ENCODE measurements around the gene ANKRD44.

Gene ANKRD44

DNA sequence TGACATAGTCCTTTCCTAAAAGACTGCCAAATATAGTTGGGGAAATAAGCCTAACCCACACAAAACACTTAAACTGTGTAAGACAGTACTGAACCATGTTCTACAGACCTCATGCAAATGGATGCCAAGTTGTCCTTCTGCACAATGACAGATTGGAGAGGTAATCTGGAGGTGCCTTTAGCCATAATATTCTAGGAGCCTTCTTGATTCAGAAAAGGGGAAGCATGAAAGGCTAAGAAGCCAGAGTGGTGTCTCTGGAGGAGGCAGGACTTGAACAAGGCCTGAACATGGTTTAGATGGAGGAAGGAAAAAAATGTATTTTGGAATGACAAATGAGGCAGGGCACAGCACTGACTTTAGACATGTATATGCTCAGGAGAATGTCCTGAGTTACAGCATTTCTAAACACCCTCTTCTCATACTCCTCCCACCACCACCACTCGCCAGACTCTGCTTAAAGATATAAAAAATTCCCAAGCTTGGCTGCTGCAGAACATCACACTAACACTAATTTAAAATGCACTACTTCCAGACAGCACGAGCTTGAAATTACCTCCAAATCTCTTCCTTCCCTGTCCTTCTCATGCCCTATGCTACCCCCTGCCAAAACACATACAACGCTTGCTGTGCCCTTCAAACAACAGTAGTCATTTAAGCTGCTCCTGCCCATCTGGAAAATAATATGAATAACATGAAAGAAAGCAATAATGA is 110.4 kb downstream of the ANKRD44 start:
- no peak for TF ChIP-seq FOXP2 (optimal IDR thresholded peaks at IDR 0.05; ENCODE audit: borderline replicate concordance, extremely low read depth, extremely low read length, insufficient read depth)
- TF ChIP-seq, protein P1, sequence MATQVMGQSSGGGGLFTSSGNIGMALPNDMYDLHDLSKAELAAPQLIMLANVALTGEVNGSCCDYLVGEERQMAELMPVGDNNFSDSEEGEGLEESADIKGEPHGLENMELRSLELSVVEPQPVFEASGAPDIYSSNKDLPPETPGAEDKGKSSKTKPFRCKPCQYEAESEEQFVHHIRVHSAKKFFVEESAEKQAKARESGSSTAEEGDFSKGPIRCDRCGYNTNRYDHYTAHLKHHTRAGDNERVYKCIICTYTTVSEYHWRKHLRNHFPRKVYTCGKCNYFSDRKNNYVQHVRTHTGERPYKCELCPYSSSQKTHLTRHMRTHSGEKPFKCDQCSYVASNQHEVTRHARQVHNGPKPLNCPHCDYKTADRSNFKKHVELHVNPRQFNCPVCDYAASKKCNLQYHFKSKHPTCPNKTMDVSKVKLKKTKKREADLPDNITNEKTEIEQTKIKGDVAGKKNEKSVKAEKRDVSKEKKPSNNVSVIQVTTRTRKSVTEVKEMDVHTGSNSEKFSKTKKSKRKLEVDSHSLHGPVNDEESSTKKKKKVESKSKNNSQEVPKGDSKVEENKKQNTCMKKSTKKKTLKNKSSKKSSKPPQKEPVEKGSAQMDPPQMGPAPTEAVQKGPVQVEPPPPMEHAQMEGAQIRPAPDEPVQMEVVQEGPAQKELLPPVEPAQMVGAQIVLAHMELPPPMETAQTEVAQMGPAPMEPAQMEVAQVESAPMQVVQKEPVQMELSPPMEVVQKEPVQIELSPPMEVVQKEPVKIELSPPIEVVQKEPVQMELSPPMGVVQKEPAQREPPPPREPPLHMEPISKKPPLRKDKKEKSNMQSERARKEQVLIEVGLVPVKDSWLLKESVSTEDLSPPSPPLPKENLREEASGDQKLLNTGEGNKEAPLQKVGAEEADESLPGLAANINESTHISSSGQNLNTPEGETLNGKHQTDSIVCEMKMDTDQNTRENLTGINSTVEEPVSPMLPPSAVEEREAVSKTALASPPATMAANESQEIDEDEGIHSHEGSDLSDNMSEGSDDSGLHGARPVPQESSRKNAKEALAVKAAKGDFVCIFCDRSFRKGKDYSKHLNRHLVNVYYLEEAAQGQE (IDR thresholded peaks at IDR 0.05; ENCODE audit: insufficient read depth in 1 of 2, low read depth in 2 of 2, low read length in 2 of 2) = no peak
- TF ChIP-seq SIN3A (IDR thresholded peaks at IDR 0.05; ENCODE audit: borderline replicate concordance, insufficient read depth, low read length) = no peak
- no peak for TF ChIP-seq POLR2AphosphoS5 (IDR thresholded peaks at IDR 0.05; ENCODE audit: low read depth, low read length)
- TF ChIP-seq TAF1 (IDR thresholded peaks at IDR 0.05; ENCODE audit: borderline replicate concordance, insufficient read depth, low read length) = no peak

DNA sequence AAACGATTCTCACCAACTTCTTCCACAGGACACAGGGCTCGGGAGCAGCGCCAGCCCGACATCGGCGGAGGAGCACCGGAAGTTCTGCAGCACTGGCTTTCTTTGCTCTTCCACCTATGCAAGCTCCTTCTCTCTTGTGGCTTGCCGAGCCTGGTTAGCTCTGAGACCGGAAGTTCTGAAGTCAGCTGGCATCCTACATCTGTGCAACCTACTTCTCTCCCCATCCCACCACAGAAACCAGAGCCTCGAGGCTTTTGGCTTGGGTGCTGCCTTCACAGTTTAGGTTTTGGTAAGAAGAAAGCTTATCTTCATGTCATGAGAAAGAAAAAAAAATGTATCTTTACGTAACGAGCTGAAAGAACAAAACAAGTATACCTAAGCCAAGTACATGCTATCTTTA is 111.7 kb downstream of the ANKRD44 start:
- TF ChIP-seq FOXP2 (optimal IDR thresholded peaks at IDR 0.05; ENCODE audit: borderline replicate concordance, extremely low read depth, extremely low read length, insufficient read depth) (no peak), TAF1 (IDR thresholded peaks at IDR 0.05; ENCODE audit: borderline replicate concordance, insufficient read depth, low read length) (no peak), SIN3A (IDR thresholded peaks at IDR 0.05; ENCODE audit: borderline replicate concordance, insufficient read depth, low read length) (no peak), POLR2AphosphoS5 (IDR thresholded peaks at IDR 0.05; ENCODE audit: low read depth, low read length) (no peak)
- TF ChIP-seq, protein P1 (IDR thresholded peaks at IDR 0.05; ENCODE audit: insufficient read depth in 1 of 2, low read depth in 2 of 2, low read length in 2 of 2) = no peak

DNA sequence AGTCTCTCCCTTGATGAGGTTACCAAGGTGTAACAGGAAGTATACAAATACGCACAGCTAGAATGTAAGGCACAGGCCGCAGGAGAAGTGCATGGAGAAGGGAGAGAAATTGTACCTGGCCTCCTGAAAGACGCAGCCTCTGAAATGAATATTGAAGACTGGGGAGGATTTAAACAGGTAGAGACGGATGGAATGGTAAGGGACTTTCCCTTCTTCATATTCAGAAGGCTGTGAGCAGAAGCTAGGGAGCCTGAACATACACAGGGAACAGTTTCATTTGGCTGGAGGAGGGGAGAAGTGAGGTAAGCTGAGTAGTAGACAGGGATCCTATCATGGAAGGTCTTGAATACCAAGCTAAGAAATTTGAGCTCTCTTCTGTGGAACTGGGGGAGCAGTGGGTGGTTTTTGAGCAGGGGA is 112.7 kb downstream of the ANKRD44 start:
- no peak for TF ChIP-seq POLR2AphosphoS5 (IDR thresholded peaks at IDR 0.05; ENCODE audit: low read depth, low read length)
- TF ChIP-seq TAF1 (IDR thresholded peaks at IDR 0.05; ENCODE audit: borderline replicate concordance, insufficient read depth, low read length) = no peak
- TF ChIP-seq FOXP2 (optimal IDR thresholded peaks at IDR 0.05; ENCODE audit: borderline replicate concordance, extremely low read depth, extremely low read length, insufficient read depth) = no peak
- TF ChIP-seq, protein P1 (IDR thresholded peaks at IDR 0.05; ENCODE audit: insufficient read depth in 1 of 2, low read depth in 2 of 2, low read length in 2 of 2) = no peak
- no peak for TF ChIP-seq SIN3A (IDR thresholded peaks at IDR 0.05; ENCODE audit: borderline replicate concordance, insufficient read depth, low read length)

DNA sequence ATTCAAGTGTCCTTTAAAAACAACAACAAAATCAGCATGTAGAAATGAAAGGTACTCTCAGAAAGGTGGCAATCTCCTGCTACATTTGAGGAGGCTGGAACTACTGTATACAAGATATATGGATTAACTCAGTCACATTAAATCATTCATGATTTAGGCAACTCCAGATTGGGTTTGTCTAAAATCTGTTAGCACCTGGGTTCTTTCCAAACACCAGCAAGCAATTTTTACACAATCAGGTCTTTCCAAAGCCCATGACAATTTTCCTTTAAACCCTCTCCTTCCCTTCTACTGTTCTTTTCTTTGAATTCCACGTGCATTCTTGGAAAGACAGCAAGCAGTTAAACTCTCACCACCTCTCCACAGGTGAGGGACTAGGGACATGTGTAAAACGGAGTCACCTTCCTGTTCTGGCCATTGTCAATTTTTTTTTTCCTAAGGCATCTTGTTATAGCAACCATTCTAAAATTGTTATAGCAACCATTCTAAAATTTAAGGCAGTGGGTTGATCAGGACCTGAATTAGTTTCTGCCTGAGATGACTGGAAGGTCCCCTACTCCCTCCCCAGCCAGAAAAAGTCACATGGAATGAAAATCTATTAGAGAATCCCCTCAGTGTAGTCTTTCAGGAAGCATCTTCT is 113.9 kb downstream of the ANKRD44 start:
- TF ChIP-seq TAF1 (IDR thresholded peaks at IDR 0.05; ENCODE audit: borderline replicate concordance, insufficient read depth, low read length) (no peak), POLR2AphosphoS5 (IDR thresholded peaks at IDR 0.05; ENCODE audit: low read depth, low read length) (no peak), SIN3A (IDR thresholded peaks at IDR 0.05; ENCODE audit: borderline replicate concordance, insufficient read depth, low read length) (no peak), FOXP2 (optimal IDR thresholded peaks at IDR 0.05; ENCODE audit: borderline replicate concordance, extremely low read depth, extremely low read length, insufficient read depth) (no peak)
- TF ChIP-seq, protein P1 (IDR thresholded peaks at IDR 0.05; ENCODE audit: insufficient read depth in 1 of 2, low read depth in 2 of 2, low read length in 2 of 2) = no peak

Measured in PFSK-1 (cell line).